Stomach (tissue), 4 donors: ENCODE results near the gene IFT25.

Experiments used
- POLR2A ChIP-seq, 4 donors: fragments of 450-650 bp; IDR thresholded peaks; one replicate each; pipeline ENCODE4 v1.6.1; 2016; ENCODE audit warnings: antibody characterized with exemption in 4 of 4, control low read depth in 2 of 4, mild to moderate bottlenecking in 1 of 4, moderate library complexity in 1 of 4
- POLR2AphosphoS5 ChIP-seq, 3 donors: sonication (generic); formaldehyde crosslinking; IDR thresholded peaks; one replicate each; pipeline ENCODE4 v1.6.1; 2016; ENCODE audit warnings: antibody characterized with exemption in 3 of 3
- TF ChIP-seq, protein P1 (sequence below), 7 experiments: fragments of 450-650 bp in 4 of 7; fragments of 200-600 bp in 3 of 7; sonication (generic) in 3 of 7; IDR thresholded peaks; one replicate each; pipeline ENCODE4 v1.5.1; 2016 to 2019; ENCODE audit warnings: antibody characterized with exemption in 7 of 7, control low read depth in 2 of 7, mild to moderate bottlenecking in 1 of 7

- TF ChIP-seq, protein P1, sequence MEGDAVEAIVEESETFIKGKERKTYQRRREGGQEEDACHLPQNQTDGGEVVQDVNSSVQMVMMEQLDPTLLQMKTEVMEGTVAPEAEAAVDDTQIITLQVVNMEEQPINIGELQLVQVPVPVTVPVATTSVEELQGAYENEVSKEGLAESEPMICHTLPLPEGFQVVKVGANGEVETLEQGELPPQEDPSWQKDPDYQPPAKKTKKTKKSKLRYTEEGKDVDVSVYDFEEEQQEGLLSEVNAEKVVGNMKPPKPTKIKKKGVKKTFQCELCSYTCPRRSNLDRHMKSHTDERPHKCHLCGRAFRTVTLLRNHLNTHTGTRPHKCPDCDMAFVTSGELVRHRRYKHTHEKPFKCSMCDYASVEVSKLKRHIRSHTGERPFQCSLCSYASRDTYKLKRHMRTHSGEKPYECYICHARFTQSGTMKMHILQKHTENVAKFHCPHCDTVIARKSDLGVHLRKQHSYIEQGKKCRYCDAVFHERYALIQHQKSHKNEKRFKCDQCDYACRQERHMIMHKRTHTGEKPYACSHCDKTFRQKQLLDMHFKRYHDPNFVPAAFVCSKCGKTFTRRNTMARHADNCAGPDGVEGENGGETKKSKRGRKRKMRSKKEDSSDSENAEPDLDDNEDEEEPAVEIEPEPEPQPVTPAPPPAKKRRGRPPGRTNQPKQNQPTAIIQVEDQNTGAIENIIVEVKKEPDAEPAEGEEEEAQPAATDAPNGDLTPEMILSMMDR (IDR thresholded peaks at IDR 0.05), result no peak
- TF ChIP-seq POLR2A (IDR thresholded peaks at IDR 0.05) (no peak), POLR2AphosphoS5 (IDR thresholded peaks at IDR 0.05) (no peak)
Observed at GRCh38 chr1:53948291-53948690, 2.8 kb upstream of the IFT25 start.
